Thyroid gland (tissue), 4 donors: ENCODE measurements around the gene GALNT9. TPM values are rescaled to one million over a fixed set of nuclear protein-coding genes. Genes with fewer than 3 reads are reported as not detected.

ENCODE experiments used
- DNase-seq, 2 donors: peaks; one replicate each; pipeline ENCODE4 v3.0.0-alpha.2; 2019
- H3K27ac ChIP-seq, 3 donors: fragments of 200-600 bp; sonication (generic); 1 replicate in 2 of 3; 2 replicates in 1 of 3; pipeline ENCODE4 v1.5.1; 2016 to 2019; ENCODE audit warnings: mild to moderate bottlenecking in 1 of 3, moderate library complexity in 1 of 3
- H3K27me3 ChIP-seq: fragments of 200-600 bp; sonication (generic); one replicate; pipeline ENCODE4 v1.5.1; 2019
- H3K36me3 ChIP-seq, 2 donors: fragments of 200-600 bp; sonication (generic); one replicate each; pipeline ENCODE4 v1.5.1; 2016 to 2019
- H3K4me1 ChIP-seq, 2 donors: fragments of 200-600 bp; sonication (generic); one replicate each; pipeline ENCODE4 v1.5.1; 2017 to 2019
- H3K4me3 ChIP-seq, 3 donors: fragments of 200-600 bp; sonication (generic); replicated peaks in 1 of 3; 1 replicate in 2 of 3; 2 replicates in 1 of 3; pipeline ENCODE4 v1.5.1; 2016; ENCODE audit warnings: mild to moderate bottlenecking in 1 of 3
- H3K9me3 ChIP-seq: fragments of 200-600 bp; sonication (generic); one replicate; pipeline ENCODE4 v1.5.1; 2017
- POLR2A ChIP-seq, 2 donors: fragments of 450-650 bp; IDR thresholded peaks; one replicate each; pipeline ENCODE4 v1.6.1; 2017; ENCODE audit warnings: antibody characterized with exemption in 2 of 2, mild to moderate bottlenecking in 2 of 2, moderate library complexity in 1 of 2
- WGBS, 2 donors: methylation state at CpG; one replicate each; pipeline ENCODE4 v1.1.5; 2017; 5-methylcytosine and 5-hydroxymethylcytosine counted together
- intact Hi-C: fragments of 100-400 bp; cut with DNase I; formaldehyde crosslinking; loops from one replicate; pipeline ENCODE4 v1.15.1; 2023
- total RNA-seq, 4 donors: library from RNA; depleted of rRNA; stranded (reverse); fragments of >200 nt; gene quantifications; one replicate each; pipeline ENCODE4 v1.2.3, GENCODE V29; 2016
- TF ChIP-seq, protein P1 (sequence below), 6 experiments: fragments of 200-600 bp in 3 of 6; fragments of 450-650 bp in 3 of 6; sonication (generic) in 3 of 6; IDR thresholded peaks; one replicate each; pipeline ENCODE4 v1.5.1; 2016 to 2019; ENCODE audit warnings: antibody characterized with exemption in 6 of 6, mild to moderate bottlenecking in 2 of 6, inconsistent platforms in 1 of 6, moderate library complexity in 1 of 6

GALNT9 gene
- total RNA-seq, 4 donors from 2014 or later: 2.2 to 29.2 (median 15.9) TPM

GRCh38 chr12:132342251-132343227 lies 13.2 kb upstream of the GALNT9 start:
- Histone ChIP-seq H3K4me3 (no peak overlapping the region), H3K27me3 (no peaks in the 10 kb centered on the region), H3K36me3 (no peaks in the 10 kb centered on the region), H3K27ac (no peak overlapping the region), H3K9me3 (no peaks in the 10 kb centered on the region), H3K4me1 (no peaks in the 10 kb centered on the region)
- peak in 1 of 2 donors; percentile 22 for DNase-seq
- TF ChIP-seq, protein P1, sequence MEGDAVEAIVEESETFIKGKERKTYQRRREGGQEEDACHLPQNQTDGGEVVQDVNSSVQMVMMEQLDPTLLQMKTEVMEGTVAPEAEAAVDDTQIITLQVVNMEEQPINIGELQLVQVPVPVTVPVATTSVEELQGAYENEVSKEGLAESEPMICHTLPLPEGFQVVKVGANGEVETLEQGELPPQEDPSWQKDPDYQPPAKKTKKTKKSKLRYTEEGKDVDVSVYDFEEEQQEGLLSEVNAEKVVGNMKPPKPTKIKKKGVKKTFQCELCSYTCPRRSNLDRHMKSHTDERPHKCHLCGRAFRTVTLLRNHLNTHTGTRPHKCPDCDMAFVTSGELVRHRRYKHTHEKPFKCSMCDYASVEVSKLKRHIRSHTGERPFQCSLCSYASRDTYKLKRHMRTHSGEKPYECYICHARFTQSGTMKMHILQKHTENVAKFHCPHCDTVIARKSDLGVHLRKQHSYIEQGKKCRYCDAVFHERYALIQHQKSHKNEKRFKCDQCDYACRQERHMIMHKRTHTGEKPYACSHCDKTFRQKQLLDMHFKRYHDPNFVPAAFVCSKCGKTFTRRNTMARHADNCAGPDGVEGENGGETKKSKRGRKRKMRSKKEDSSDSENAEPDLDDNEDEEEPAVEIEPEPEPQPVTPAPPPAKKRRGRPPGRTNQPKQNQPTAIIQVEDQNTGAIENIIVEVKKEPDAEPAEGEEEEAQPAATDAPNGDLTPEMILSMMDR (IDR thresholded peaks at IDR 0.05): peak in 4 of 6 experiments; percentile 46 to 67 (median 58)
- TF ChIP-seq POLR2A (IDR thresholded peaks at IDR 0.05): no peak
- intact Hi-C loops: loop anchor here (5.0 kb wide), 1 partner anchor 190 kb away; no protein-coding TSS in a partner anchor
- 62 to 65% methylated on average over 16 to 19 of the region's 24 CpGs for WGBS, 2 donors

GRCh38 chr12:132341318-132342050 lies 12.1 kb upstream of the GALNT9 start:
- 74 to 85% methylated on average over 17 to 31 of the region's 40 CpGs for WGBS, 2 donors
- DNase-seq: no peak
- H3K4me1 ChIP-seq: no peaks in the 10 kb centered on the region
- TF ChIP-seq, protein P1 (IDR thresholded peaks at IDR 0.05): no peak
- no peak for TF ChIP-seq POLR2A (IDR thresholded peaks at IDR 0.05)
- no peak overlapping the region for H3K4me3 ChIP-seq
- H3K36me3 ChIP-seq: no peaks in the 10 kb centered on the region
- no peaks in the 10 kb centered on the region for H3K27me3 ChIP-seq
- H3K9me3 ChIP-seq: no peaks in the 10 kb centered on the region
- intact Hi-C loops: loop anchor here (5.0 kb wide), 1 partner anchor 189 kb away; no protein-coding TSS in a partner anchor
- H3K27ac ChIP-seq: no peak overlapping the region

GRCh38 chr12:132340266-132341035 lies 11.1 kb upstream of the GALNT9 start:
- Histone ChIP-seq H3K27me3 (no peaks in the 10 kb centered on the region), H3K27ac (no peak overlapping the region), H3K36me3 (no peaks in the 10 kb centered on the region), H3K4me3 (no peak overlapping the region), H3K4me1 (no peaks in the 10 kb centered on the region), H3K9me3 (no peaks in the 10 kb centered on the region)
- no peak for TF ChIP-seq POLR2A (IDR thresholded peaks at IDR 0.05)
- TF ChIP-seq, protein P1 (IDR thresholded peaks at IDR 0.05): no peak
- intact Hi-C loops: loop anchor here (5.0 kb wide), 1 partner anchor 188 kb away; no protein-coding TSS in a partner anchor
- no peak for DNase-seq
- WGBS, 2 donors: 83 to 84% methylated on average over 24 to 43 of the region's 43 CpGs

GRCh38 chr12:132339856-132340255 lies 10.5 kb upstream of the GALNT9 start:
- Histone ChIP-seq H3K9me3 (no peaks in the 10 kb centered on the region), H3K27ac (no peak overlapping the region), H3K4me3 (no peak overlapping the region), H3K36me3 (no peaks in the 10 kb centered on the region), H3K27me3 (no peaks in the 10 kb centered on the region), H3K4me1 (no peaks in the 10 kb centered on the region)
- TF ChIP-seq POLR2A (IDR thresholded peaks at IDR 0.05): no peak
- TF ChIP-seq, protein P1 (IDR thresholded peaks at IDR 0.05): no peak
- 82 to 84% methylated on average over 17 of the region's 17 CpGs for WGBS, 2 donors
- DNase-seq: no peak
- intact Hi-C loops: loop anchor here (5.0 kb wide), 1 partner anchor 188 kb away; no protein-coding TSS in a partner anchor
